ENCODE measurements around the gene LACTB. TPM values are rescaled to one million over a fixed set of nuclear protein-coding genes. Genes with fewer than 3 reads are reported as not detected.

The LACTB gene
- total and polyA plus RNA-seq, 2 of the 13 experiments (the other 11 are each of a cell fraction or from before 2014, with no cell fraction given), result 14.8 to 23.0 TPM

GRCh38 chr15:63118854-63119253 lies 2.8 kb upstream of the LACTB start:
- H3K4me1 ChIP-seq (ENCODE audit: insufficient read depth, low read length), result peaks cover 43% of the 10 kb centered on the region
- DNase-seq (ENCODE audit: low spot score), result peak; percentile 66
- POLR2A ChIA-PET, result interaction anchor here (0.6 to 3.2 kb wide), 8 partner anchors 8 to 72 kb away, joined by 3 to 20 read pairs (median 4); partner anchors contain the start of genes RAB8B and RPS27L
- ATAC-seq, result no peak
- peak overlapping the region; percentile 22 for H3K27ac ChIP-seq (ENCODE audit: extremely low read length, insufficient read depth, low read length)
- no peaks in the 10 kb centered on the region for H3K27me3 ChIP-seq (ENCODE audit: control insufficient read depth in 1 of 2, insufficient read depth in 2 of 2, low read length in 2 of 2)
- in situ Hi-C loops (cut with HindIII; ENCODE audit: extremely low pct_ligation_motif_present, low pct_unique_long_range_greater_than_20kb), result no loop called here
- no TSS peak for BruUV-seq (replicated peaks)
- no peak for FAIRE-seq
- H3K9ac ChIP-seq (ENCODE audit: insufficient read depth, low read depth, low read length), result no peak overlapping the region
- H3K36me3 ChIP-seq (replicated peaks in 1 of 2; ENCODE audit: control insufficient read depth in 1 of 2, insufficient read depth in 2 of 2, low read length in 2 of 2), result no peaks in the 10 kb centered on the region
- peak overlapping the region; percentile 36 for H3K4me2 ChIP-seq (ENCODE audit: low read depth, low read length)
- H4K20me1 ChIP-seq (ENCODE audit: insufficient read depth, low read length), result no peaks in the 10 kb centered on the region
- intact Hi-C loops (cut with micrococcal nuclease; ENCODE audit: unreplicated experiment), result no loop called here
- no peak overlapping the region for H3K4me3 ChIP-seq (replicated peaks in 1 of 3; ENCODE audit: insufficient read depth in 1 of 3, low read depth in 2 of 3, low read length in 3 of 3)
- no peak overlapping the region for H2AFZ ChIP-seq (ENCODE audit: low read length)
- 27% methylated on average over 3 of the region's 3 CpGs for WGBS (ENCODE audit: low lambda C conversion rate)
- H3K79me2 ChIP-seq (ENCODE audit: insufficient read depth, low read length), result peaks cover 4% of the 10 kb centered on the region
- CTCF ChIA-PET (ENCODE audit: low intra/inter-chr PET ratio, low total read pairs), result no interaction called here
- H3K9me3 ChIP-seq (ENCODE audit: low read length), result peaks cover 10% of the 10 kb centered on the region; the same call in 1 of the 2 replicates
- TF ChIP-seq ZNF367 (CRISPR knock-in tag; IDR thresholded peaks at IDR 0.05; ENCODE audit: borderline replicate concordance), result no peak
- TF ChIP-seq SRF (IDR thresholded peaks at IDR 0.05; ENCODE audit: low read depth, low read length), result 0 out of 2 replicates have a peak, but pooled peaks have one; percentile 34
- TF ChIP-seq ZNF432 (CRISPR knock-in tag; IDR thresholded peaks at IDR 0.05; ENCODE audit: borderline replicate concordance), result no peak
- no peak for TF ChIP-seq SOX6 (IDR thresholded peaks at IDR 0.05)
- TF ChIP-seq SOX6 (CRISPR knock-in tag; IDR thresholded peaks at IDR 0.05), result peak; percentile 43; the same call in 1 of the 2 replicates
- TF ChIP-seq SOX13 (IDR thresholded peaks at IDR 0.05), result no peak
- TF ChIP-seq SOX13 (CRISPR knock-in tag; conservative IDR thresholded peaks at IDR 0.05 in 1 of 2, IDR thresholded peaks at IDR 0.05 in 1 of 2), result peak in 1 of 2 experiments; percentile 75; a peak in 2 of 4 replicates
- no peak for TF ChIP-seq NRL (CRISPR knock-in tag; IDR thresholded peaks at IDR 0.05; ENCODE audit: borderline replicate concordance)
- no peak for TF ChIP-seq ZSCAN22 (CRISPR knock-in tag; IDR thresholded peaks at IDR 0.05)
- TF ChIP-seq KLF6 (CRISPR knock-in tag; IDR thresholded peaks at IDR 0.05), result no peak
- no peak for TF ChIP-seq SIX4 (CRISPR knock-in tag; IDR thresholded peaks at IDR 0.05)
- no peak for TF ChIP-seq ZNF562 (CRISPR knock-in tag; IDR thresholded peaks at IDR 0.05; ENCODE audit: borderline replicate concordance)
- TF ChIP-seq ATRX (CRISPR knock-in tag; IDR thresholded peaks at IDR 0.05; ENCODE audit: borderline replicate concordance), result no peak
- no peak for TF ChIP-seq ZNF878 (CRISPR knock-in tag; IDR thresholded peaks at IDR 0.05)
- 0 out of 4 replicates have a peak, but pooled peaks of 1 of the 2 experiments have one; percentile 15 for TF ChIP-seq EP300 (IDR thresholded peaks at IDR 0.05; ENCODE audit: low read depth in 2 of 2, low read length in 2 of 2)
- no peak for TF ChIP-seq EP300 (CRISPR knock-in tag; IDR thresholded peaks at IDR 0.05; ENCODE audit: borderline replicate concordance)
- no peak for TF ChIP-seq NFE2L1 (CRISPR knock-in tag; IDR thresholded peaks at IDR 0.05; ENCODE audit: borderline replicate concordance)
- no peak for TF ChIP-seq DNMT3B (CRISPR knock-in tag; conservative IDR thresholded peaks at IDR 0.05)
- TF ChIP-seq SNRNP70 (IDR thresholded peaks at IDR 0.05; ENCODE audit: low read depth, low read length), result no peak
- TF ChIP-seq SYNCRIP (IDR thresholded peaks at IDR 0.05; ENCODE audit: insufficient read depth, low read depth, low read length), result no peak
- TF ChIP-seq, protein P1, sequence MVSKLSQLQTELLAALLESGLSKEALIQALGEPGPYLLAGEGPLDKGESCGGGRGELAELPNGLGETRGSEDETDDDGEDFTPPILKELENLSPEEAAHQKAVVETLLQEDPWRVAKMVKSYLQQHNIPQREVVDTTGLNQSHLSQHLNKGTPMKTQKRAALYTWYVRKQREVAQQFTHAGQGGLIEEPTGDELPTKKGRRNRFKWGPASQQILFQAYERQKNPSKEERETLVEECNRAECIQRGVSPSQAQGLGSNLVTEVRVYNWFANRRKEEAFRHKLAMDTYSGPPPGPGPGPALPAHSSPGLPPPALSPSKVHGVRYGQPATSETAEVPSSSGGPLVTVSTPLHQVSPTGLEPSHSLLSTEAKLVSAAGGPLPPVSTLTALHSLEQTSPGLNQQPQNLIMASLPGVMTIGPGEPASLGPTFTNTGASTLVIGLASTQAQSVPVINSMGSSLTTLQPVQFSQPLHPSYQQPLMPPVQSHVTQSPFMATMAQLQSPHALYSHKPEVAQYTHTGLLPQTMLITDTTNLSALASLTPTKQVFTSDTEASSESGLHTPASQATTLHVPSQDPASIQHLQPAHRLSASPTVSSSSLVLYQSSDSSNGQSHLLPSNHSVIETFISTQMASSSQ (IDR thresholded peaks at IDR 0.05; ENCODE audit: low read depth), result peak; percentile 66; the same call in 1 of the 2 replicates
- TF ChIP-seq, protein P1 (CRISPR knock-in tag; IDR thresholded peaks at IDR 0.05; ENCODE audit: borderline replicate concordance), result peak; percentile 65; the same call in 1 of the 2 replicates

Data from HepG2 (cell line).